ENCODE results near the gene PPP3R1. TPM values are rescaled to one million over a fixed set of nuclear protein-coding genes. Genes with fewer than 3 reads are reported as not detected.
"Not testable (repeated sequence)": the region's sequence is repeated elsewhere in the genome, so short reads cannot be mapped to it uniquely, and the experiment has no call there.

The PPP3R1 gene
- polyA plus RNA-seq, 4 donors = 47.0 to 64.9 (median 58.2) TPM

GRCh38 chr2:68190991-68191731, 61.2 kb downstream of the PPP3R1 start:
- no peak for DNase-seq (ENCODE audit: low read depth in 4 of 4, low spot score in 2 of 4)

GRCh38 chr2:68189991-68190784, 62.1 kb downstream of the PPP3R1 start:
- no peak for DNase-seq (ENCODE audit: low read depth in 4 of 4, low spot score in 2 of 4)

GRCh38 chr2:68188831-68189230, 63.5 kb downstream of the PPP3R1 start:
- DNase-seq (ENCODE audit: low read depth in 4 of 4, low spot score in 2 of 4) = no peak

- DNase-seq (ENCODE audit: low read depth in 4 of 4, low spot score in 2 of 4) = no peak
Observed at GRCh38 chr2:68187329-68187728, 65.0 kb downstream of the PPP3R1 start.

GRCh38 chr2:68185541-68186164, 66.7 kb downstream of the PPP3R1 start:
- no peak for DNase-seq (ENCODE audit: low read depth in 4 of 4, low spot score in 2 of 4)

DNA sequence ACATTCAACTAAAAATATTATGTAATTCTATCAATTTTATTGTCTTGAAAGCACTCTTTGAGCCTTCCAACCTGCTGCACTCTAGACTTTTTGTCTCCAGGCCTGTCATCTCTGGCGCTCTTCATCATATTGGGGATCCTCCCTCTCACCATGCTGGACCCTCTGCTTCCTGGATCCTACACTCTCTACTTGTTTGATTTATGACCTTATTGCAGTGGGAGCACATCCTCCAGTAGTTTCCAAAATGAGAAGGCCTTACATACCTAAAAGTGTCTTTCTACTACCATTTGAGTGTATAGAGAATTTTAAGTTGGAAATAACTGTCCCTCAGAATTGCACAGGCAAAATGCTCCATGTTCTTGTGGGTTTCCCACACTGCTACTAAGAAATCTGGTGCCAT, 69.4 kb downstream of the PPP3R1 start:
- no peak for DNase-seq (ENCODE audit: low read depth in 4 of 4, low spot score in 2 of 4)

DNA sequence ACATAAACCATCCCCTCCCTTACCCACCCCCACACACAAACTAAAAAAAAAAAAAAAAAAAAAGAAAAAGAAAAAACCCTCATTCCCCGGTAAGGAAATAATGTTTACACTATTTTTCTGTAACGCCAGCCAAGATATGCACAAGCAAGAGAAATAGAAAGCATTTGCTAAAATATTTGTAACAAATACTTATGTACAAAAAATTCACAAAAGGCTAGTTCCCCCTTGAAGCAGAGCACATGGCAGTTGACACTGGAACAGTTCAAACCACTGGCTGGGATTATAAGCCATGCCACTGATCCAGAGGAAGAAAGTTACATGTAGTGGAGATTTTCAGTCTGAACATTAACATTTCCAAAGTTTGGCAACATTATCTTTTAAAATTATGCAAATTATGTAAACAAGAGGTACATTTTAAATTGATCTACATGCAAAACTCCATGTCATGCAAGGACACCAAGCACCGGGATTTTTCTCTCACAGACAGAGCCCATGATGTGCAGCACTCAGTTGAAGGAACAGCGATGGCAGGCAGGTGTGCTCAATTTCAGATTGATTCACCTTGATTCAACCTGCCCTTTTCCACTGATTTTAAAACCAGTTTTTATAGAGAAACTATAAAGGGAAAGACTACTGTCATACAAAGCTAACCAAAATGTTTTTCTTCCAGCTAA, 73.2 kb downstream of the PPP3R1 start:
- DNase-seq (ENCODE audit: low read depth in 4 of 4, low spot score in 2 of 4) = no peak

DNA sequence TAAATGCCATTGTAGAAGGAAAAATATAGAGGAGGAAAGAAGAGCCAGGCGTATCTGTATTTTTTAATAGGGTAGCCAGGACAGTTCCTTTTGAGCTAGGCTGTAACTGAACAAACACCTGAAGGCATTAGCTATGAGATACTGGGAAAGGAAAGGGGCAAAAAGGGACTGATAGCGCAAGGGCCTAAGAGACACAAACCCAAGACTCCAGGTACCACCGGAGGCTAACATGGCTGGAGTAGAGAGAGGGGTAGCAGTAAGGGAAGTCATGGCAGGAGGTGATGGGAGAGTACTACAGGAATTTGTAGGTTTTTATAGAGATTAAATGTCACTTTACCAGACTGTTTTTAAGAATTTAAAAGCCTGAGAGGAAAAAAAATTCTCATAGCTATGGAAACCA, 73.9 kb downstream of the PPP3R1 start:
- DNase-seq (ENCODE audit: low read depth in 4 of 4, low spot score in 2 of 4) = no peak

GRCh38 chr2:68177541-68177940, 74.8 kb downstream of the PPP3R1 start:
- no peak for DNase-seq (ENCODE audit: low read depth in 4 of 4, low spot score in 2 of 4)

DNA sequence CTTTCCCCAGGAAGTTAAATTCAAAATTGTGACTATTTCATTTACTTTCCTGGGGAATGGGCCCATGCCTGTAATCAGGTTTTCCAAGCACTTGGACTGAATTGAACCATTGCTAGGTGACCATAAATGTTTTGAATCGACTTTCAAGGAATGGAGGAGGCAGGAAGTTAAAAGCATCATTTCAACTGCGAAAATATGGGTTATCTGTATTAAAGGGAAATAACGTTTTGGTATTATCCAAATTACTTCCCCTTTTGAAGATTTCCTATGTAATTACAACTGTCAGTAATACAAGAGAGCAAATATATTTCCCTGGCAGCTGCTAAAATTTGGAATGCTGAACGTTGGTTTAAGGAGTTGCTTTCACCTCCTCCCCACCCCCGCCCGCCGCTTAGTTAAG, 75.7 kb downstream of the PPP3R1 start:
- DNase-seq (ENCODE audit: low read depth in 4 of 4, low spot score in 2 of 4) = no peak

- not testable (repeated sequence) for DNase-seq (ENCODE audit: low read depth in 4 of 4, low spot score in 2 of 4)
Observed at GRCh38 chr2:68175210-68175609, 77.1 kb downstream of the PPP3R1 start.

- DNase-seq (ENCODE audit: low read depth in 4 of 4, low spot score in 2 of 4) = no peak
Observed at GRCh38 chr2:68172990-68173700, 79.2 kb downstream of the PPP3R1 start.

DNA sequence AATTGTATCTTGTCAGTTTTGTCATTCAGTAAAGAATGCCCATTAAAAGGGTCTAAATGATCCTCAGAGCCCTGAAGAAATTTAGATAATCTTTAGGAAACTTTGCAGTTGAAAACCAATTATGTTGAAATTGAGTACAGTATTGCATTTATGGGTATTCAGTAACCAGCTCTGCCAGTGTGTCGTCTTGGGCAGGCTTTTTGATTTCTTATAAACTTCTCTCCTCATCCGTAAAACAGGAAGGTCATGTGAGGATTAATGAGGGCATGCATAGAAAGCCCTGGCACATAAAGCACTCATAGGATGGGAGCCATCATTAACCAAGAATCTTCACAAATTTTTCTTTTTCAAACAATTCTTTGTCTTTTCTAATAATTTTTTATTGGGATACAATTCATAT, 79.8 kb downstream of the PPP3R1 start:
- no peak for DNase-seq (ENCODE audit: low read depth in 4 of 4, low spot score in 2 of 4)

DNA sequence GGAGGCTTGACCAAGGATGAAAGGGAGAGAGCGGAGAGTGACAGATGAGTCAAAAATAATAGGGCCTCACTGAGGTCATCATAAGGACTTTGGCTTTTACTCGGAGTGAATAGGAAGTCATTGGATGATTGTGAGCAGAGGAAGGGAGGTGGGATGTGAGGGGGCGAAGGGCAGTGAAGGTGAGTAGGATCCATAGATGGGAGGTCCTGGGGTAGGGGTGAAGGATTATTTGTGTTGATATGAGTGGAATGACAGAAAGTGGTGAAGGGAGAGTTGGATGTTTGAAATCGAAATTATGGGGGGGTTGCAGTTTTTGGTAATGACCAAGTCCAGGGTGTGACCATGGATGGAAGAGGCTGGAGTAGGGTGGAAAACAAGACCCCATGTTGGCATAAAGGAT, 80.6 kb downstream of the PPP3R1 start:
- DNase-seq (ENCODE audit: low read depth in 4 of 4, low spot score in 2 of 4) = no peak

DNA sequence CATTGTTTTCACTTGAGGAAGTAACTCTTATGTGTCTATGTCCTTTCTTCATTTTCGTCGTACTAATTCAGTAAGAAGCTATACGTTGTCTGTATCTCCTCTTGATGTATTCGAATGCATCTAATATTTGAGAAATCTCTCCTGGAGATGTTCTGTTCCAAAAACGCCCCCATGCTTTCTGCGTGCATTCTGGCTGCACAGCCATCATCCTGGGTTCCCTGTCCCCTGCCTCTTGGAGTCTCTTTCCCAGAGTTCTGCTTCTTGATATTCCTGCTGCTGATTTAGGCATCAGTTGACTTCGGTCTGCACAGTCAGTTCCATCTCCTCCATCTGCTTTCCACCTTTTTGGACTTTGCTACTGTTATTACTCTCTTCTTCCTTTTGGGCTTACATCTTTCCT, 81.2 kb downstream of the PPP3R1 start:
- no peak for DNase-seq (ENCODE audit: low read depth in 4 of 4, low spot score in 2 of 4)

GRCh38 chr2:68169308-68169707, 83.0 kb downstream of the PPP3R1 start:
- DNase-seq (ENCODE audit: low read depth in 4 of 4, low spot score in 2 of 4) = no peak

DNA sequence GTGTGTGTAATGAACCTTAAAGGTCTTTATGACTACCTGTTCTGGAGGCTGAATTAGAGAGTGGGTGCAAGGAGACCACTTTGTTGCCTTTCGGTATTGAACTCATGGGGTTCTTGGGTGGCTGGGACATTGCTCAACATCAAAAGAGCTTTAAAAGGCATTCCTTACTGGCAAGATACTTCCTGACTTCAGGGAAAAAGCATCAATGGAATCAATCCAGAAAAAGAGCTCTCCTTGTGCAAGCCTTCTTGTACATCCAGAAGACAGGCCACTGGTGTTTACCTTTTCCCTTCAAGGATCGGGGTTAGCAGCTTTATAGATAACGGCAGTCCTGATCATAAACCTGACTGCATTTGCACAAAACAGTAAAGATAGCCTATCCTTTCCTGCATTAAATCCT, 85.1 kb downstream of the PPP3R1 start:
- DNase-seq (ENCODE audit: low read depth in 4 of 4, low spot score in 2 of 4) = no peak

- no peak for DNase-seq (ENCODE audit: low read depth in 4 of 4, low spot score in 2 of 4)
Observed at GRCh38 chr2:68163641-68164040, 88.7 kb downstream of the PPP3R1 start.

DNA sequence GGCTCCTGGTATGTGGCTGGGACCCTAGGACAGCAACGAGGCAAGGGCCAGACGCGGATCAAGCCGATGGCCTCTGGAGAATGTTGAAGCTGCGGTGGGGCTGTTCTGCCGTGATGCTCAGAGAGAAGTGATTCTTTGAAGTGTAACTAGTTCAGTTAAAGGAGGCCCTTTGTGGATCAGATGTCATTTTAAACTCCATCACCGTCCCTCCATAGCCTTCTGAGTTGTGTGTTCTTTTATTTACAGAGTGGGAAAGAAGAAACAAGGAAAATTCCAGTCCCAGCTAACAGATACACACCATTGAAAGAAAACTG, 94.2 kb downstream of the PPP3R1 start:
- no peak for DNase-seq (ENCODE audit: low read depth in 4 of 4, low spot score in 2 of 4)

DNA sequence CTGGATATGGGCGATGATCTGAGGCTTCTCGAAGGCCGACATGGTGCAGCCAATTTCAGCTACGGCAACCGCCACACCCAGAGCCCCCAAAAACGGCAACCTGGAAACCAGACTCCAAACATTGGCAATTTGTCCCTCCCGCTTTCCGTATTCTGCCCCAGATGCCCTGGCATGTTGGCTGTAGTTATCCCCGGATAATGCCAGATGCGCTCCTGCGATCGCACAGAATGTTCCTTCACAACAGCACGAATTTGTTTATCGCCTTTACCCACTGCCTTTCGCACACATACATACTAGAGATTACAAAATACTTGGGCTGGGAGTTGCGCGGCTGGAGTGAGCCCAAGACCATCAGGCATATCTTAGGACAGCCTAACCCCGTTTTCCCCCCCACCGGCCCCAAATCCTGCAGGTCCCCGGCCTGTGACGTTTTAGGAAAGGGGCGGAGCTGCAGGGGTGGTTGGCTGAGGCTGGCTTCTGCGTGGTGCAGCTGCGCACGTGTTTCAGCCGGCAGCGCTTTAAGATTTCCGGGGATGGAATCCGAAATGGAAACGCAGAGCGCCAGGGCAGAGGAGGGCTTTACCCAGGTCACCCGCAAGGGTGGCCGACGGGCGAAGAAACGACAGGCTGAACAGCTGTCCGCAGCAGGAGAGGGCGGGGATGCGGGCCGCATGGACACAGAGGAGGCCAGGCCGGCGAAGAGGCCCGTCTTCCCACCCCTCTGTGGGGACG, 94.8 kb downstream of the PPP3R1 start, which contains the start of gene PNO1:
PNO1 (plus strand) TSS at position 487 of the 732 bp plus-strand sequence; CDS start at position 534, 47 bp downstream.
- peak; percentile 95 to 99 (median 96) for DNase-seq (ENCODE audit: low read depth in 4 of 4, low spot score in 2 of 4)

All from left renal cortex interstitium (tissue), 4 donors.